ENCODE data around the gene ACVR2B.

Gene ACVR2B

DNA sequence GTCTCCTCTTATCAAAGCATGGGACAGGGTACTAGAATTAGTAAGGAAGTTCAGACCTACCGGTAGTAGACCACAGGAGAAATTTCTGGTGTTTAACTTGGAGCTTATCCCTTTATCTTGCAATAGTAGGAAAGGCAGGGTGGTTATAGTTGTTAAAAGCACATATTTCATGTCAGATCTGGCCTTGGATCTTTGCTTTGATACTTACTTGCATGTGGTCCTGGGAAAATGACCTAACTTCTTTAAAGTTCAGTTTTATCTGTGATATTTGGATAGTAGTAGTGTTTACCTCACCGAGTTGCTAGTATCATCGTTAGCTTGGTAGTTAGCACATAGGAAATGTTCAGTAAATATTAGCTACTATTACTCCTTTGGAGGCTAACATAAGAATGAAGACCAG lies 57.9 kb downstream of the ACVR2B start:
- no peak overlapping the region for H3K9ac ChIP-seq (ENCODE audit: low read length)
- no peaks in the 10 kb centered on the region for H3K79me2 ChIP-seq (ENCODE audit: low read length)
- H3K27ac ChIP-seq (ENCODE audit: low read length), result no peak overlapping the region
- H3K9me3 ChIP-seq (ENCODE audit: insufficient read depth, low read length), result no peaks in the 10 kb centered on the region
- no peak overlapping the region for H3K4me3 ChIP-seq (ENCODE audit: low read length)
- TF ChIP-seq, protein P1, sequence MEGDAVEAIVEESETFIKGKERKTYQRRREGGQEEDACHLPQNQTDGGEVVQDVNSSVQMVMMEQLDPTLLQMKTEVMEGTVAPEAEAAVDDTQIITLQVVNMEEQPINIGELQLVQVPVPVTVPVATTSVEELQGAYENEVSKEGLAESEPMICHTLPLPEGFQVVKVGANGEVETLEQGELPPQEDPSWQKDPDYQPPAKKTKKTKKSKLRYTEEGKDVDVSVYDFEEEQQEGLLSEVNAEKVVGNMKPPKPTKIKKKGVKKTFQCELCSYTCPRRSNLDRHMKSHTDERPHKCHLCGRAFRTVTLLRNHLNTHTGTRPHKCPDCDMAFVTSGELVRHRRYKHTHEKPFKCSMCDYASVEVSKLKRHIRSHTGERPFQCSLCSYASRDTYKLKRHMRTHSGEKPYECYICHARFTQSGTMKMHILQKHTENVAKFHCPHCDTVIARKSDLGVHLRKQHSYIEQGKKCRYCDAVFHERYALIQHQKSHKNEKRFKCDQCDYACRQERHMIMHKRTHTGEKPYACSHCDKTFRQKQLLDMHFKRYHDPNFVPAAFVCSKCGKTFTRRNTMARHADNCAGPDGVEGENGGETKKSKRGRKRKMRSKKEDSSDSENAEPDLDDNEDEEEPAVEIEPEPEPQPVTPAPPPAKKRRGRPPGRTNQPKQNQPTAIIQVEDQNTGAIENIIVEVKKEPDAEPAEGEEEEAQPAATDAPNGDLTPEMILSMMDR (IDR thresholded peaks at IDR 0.05; ENCODE audit: low read depth, low read length), result no peak
- TF ChIP-seq EZH2phosphoT487 (IDR thresholded peaks at IDR 0.05; ENCODE audit: low read depth), result no peak
- peaks cover 34% of the 10 kb centered on the region for H3K36me3 ChIP-seq (replicated peaks; ENCODE audit: low read depth, low read length)
- no peaks in the 10 kb centered on the region for H4K20me1 ChIP-seq (ENCODE audit: insufficient read depth, low read length)
- no peak overlapping the region for H3K4me2 ChIP-seq (ENCODE audit: low read length)
- H3K27me3 ChIP-seq (ENCODE audit: low read depth, low read length), result no peaks in the 10 kb centered on the region
- H3K4me1 ChIP-seq (ENCODE audit: low read length), result peaks cover 8% of the 10 kb centered on the region
- no peak overlapping the region for H2AFZ ChIP-seq (ENCODE audit: low read depth, low read length)

DNA sequence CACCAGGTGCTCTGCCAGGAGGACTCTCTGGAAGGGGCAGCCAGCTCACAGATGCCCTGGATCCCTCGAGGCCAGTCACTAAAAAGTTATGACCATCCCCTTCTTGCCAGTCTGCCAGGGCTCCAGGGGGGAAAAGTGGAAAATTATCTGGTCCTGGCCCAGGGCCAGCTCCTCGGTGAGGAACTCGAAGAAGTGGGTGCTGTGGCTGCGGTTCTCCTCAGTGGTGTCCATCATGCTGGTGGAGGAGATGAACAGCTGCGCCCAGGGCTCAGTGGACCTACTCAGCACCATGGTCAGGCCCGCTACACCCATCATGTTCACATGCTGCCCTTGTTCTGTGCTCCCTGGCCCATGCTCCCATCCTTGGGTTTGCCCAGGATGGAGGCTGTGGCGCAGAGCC lies 61.7 kb downstream of the ACVR2B start:
- TF ChIP-seq, protein P1 (IDR thresholded peaks at IDR 0.05; ENCODE audit: low read depth, low read length), result no peak
- TF ChIP-seq EZH2phosphoT487 (IDR thresholded peaks at IDR 0.05; ENCODE audit: low read depth), result no peak
- Histone ChIP-seq H3K4me1 (ENCODE audit: low read length) (no peaks in the 10 kb centered on the region), H3K27ac (ENCODE audit: low read length) (no peak overlapping the region), H3K9ac (ENCODE audit: low read length) (no peak overlapping the region), H3K4me3 (ENCODE audit: low read length) (no peak overlapping the region), H3K27me3 (ENCODE audit: low read depth, low read length) (no peaks in the 10 kb centered on the region), H3K4me2 (ENCODE audit: low read length) (no peak overlapping the region), H4K20me1 (ENCODE audit: insufficient read depth, low read length) (no peaks in the 10 kb centered on the region), H3K36me3 (replicated peaks; ENCODE audit: low read depth, low read length) (peaks cover 28% of the 10 kb centered on the region), H3K79me2 (ENCODE audit: low read length) (no peaks in the 10 kb centered on the region), H3K9me3 (ENCODE audit: insufficient read depth, low read length) (no peaks in the 10 kb centered on the region), H2AFZ (ENCODE audit: low read depth, low read length) (no peak overlapping the region)

DNA sequence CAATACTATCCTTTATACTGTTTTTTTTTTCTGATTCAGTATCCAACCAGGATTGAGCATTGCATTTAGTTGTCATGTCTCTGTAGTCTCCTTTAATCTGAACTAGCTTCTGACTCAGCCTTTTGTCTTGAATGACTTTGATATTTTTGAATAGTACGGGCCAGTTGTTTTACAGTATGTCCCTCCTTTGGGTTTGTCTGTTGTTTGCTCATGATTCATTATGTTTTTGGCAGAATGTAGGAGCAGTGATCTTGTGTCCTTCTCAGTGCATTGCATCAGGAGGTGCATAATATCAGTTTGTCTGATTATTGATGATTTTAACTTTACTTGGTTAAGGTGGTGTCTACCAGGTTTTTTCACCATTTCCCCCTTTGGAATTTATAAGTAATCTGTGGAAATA lies 63.0 kb downstream of the ACVR2B start:
- H3K27me3 ChIP-seq (ENCODE audit: low read depth, low read length), result no peaks in the 10 kb centered on the region
- no peaks in the 10 kb centered on the region for H3K79me2 ChIP-seq (ENCODE audit: low read length)
- no peak for TF ChIP-seq EZH2phosphoT487 (IDR thresholded peaks at IDR 0.05; ENCODE audit: low read depth)
- TF ChIP-seq, protein P1 (IDR thresholded peaks at IDR 0.05; ENCODE audit: low read depth, low read length), result no peak
- H2AFZ ChIP-seq (ENCODE audit: low read depth, low read length), result no peak overlapping the region
- H3K4me3 ChIP-seq (ENCODE audit: low read length), result no peak overlapping the region
- H3K4me2 ChIP-seq (ENCODE audit: low read length), result no peak overlapping the region
- no peak overlapping the region for H3K27ac ChIP-seq (ENCODE audit: low read length)
- H3K4me1 ChIP-seq (ENCODE audit: low read length), result no peaks in the 10 kb centered on the region
- peaks cover 28% of the 10 kb centered on the region for H3K36me3 ChIP-seq (replicated peaks; ENCODE audit: low read depth, low read length)
- H3K9me3 ChIP-seq (ENCODE audit: insufficient read depth, low read length), result no peaks in the 10 kb centered on the region
- no peaks in the 10 kb centered on the region for H4K20me1 ChIP-seq (ENCODE audit: insufficient read depth, low read length)
- H3K9ac ChIP-seq (ENCODE audit: low read length), result no peak overlapping the region

DNA sequence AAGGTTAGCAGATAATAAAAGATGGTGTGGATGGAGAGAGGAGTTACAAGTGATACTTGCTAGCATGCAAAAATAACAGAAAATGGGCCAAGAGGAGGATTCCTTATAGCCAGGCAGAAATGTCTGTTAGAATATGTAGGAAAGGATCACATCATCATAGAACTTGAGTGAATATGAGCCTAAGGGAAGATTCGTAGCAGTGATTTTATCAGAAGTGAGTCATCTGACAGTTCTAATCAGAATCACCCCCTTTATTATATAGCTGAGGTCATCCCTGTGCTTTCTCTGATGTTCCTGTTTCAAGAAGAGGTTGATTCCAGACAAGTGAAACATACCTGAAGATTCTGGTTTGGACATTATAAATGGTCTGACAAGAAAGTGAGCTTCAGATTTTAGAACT lies 65.3 kb downstream of the ACVR2B start:
- H3K79me2 ChIP-seq (ENCODE audit: low read length), result no peaks in the 10 kb centered on the region
- H3K4me2 ChIP-seq (ENCODE audit: low read length), result no peak overlapping the region
- H3K9ac ChIP-seq (ENCODE audit: low read length), result no peak overlapping the region
- no peaks in the 10 kb centered on the region for H4K20me1 ChIP-seq (ENCODE audit: insufficient read depth, low read length)
- peaks cover 32% of the 10 kb centered on the region for H3K36me3 ChIP-seq (replicated peaks; ENCODE audit: low read depth, low read length)
- no peaks in the 10 kb centered on the region for H3K4me1 ChIP-seq (ENCODE audit: low read length)
- no peaks in the 10 kb centered on the region for H3K27me3 ChIP-seq (ENCODE audit: low read depth, low read length)
- no peak overlapping the region for H3K4me3 ChIP-seq (ENCODE audit: low read length)
- no peak overlapping the region for H2AFZ ChIP-seq (ENCODE audit: low read depth, low read length)
- no peak overlapping the region for H3K27ac ChIP-seq (ENCODE audit: low read length)
- no peak for TF ChIP-seq EZH2phosphoT487 (IDR thresholded peaks at IDR 0.05; ENCODE audit: low read depth)
- TF ChIP-seq, protein P1 (IDR thresholded peaks at IDR 0.05; ENCODE audit: low read depth, low read length), result no peak
- H3K9me3 ChIP-seq (ENCODE audit: insufficient read depth, low read length), result no peaks in the 10 kb centered on the region
